GM18498 (cell line): ENCODE results near the gene DCT.

ENCODE experiments used
- ATAC-seq: cut with Tn5 transposase; IDR thresholded peaks from one replicate; pipeline ENCODE4 v1.9.1; 2021; ENCODE audit warnings: mild to moderate bottlenecking, moderate library complexity; ENCODE audit not compliant: unreplicated experiment

DCT gene

DNA sequence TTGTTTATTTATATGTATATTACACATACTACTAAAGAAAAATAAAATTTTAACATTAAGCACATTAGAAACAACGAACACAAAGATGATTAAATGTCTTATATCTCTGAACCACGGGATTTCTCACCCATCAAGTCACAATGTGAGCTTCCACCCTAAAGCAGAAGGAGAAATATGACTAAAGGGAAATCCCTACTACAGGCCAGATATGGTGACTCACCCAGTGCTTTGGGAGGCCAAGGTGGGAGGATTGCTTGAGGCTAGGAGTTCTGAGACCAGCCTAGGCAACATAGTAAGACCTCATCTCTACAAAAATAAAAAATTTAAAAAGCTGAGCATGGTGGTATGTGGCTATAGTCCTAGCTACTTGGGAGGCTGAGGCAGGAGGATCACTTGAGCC lies 24.6 kb downstream of the DCT start:
- ATAC-seq = no peak

DNA sequence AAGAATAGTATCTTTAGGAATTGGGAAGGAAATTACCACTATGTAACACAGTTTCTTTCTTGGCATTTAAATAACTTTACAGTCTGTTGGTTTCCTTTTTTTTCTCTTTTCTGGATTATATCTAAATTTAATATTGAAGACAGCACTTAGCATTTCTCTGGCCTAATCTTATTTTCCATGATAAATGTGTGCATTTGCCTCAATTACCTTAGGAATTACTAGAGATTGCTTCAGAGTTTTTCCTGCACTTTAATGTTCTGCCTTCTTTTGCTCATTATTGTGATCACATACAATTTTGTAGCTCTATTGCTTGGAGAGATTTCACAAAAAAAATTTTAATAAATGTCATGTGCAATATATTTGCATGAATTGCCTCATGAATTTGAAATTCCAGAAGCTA lies 25.1 kb downstream of the DCT start:
- ATAC-seq = no peak

DNA sequence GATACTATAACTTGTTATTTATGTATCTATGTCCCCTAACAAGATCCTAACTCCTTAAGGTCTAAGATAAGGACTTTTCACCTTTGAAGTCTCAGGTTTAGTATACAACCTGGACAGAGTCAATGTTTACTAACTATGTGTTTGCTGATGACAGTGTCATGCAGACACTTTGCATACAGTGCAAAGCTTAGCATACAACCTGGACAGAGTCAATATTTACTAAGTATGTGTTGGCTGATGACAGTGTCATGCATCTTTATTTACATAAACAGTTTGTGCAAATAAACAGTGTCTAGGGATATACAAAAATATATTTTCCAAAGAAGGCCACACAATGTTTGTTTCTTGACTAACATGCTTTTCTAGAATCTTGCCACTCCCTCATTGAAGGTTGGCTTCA lies 34.7 kb downstream of the DCT start:
- no peak for ATAC-seq

DNA sequence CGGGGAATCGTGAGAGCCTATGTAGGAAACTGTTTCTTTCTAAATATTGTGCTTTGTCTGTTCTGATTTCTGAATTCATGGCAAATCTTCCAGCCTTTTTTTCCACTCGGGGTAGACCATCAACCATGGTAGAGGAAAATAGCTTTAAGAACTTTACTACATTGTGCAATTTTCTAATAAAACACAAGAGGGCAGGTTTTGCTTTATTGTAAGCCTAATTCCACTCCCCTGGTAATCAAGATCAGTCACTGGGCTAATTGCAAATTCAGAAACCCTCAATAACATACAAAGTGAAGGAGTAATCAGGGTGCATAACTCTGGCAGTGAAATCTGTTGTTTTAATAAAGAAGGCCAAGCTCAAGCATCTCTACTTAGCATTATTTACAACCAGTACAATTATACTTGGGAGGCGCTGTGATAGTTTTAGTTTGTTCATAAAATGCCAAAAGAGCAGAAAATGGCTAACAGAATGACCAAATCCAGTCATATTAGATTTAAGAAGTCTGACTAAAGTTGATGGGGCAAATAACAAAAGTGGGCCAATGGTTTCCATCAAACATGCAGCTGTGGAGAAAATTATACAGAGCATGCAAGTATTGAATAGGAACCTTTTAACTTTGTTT lies 43.8 kb downstream of the DCT start:
- ATAC-seq = peak; percentile 67

DNA sequence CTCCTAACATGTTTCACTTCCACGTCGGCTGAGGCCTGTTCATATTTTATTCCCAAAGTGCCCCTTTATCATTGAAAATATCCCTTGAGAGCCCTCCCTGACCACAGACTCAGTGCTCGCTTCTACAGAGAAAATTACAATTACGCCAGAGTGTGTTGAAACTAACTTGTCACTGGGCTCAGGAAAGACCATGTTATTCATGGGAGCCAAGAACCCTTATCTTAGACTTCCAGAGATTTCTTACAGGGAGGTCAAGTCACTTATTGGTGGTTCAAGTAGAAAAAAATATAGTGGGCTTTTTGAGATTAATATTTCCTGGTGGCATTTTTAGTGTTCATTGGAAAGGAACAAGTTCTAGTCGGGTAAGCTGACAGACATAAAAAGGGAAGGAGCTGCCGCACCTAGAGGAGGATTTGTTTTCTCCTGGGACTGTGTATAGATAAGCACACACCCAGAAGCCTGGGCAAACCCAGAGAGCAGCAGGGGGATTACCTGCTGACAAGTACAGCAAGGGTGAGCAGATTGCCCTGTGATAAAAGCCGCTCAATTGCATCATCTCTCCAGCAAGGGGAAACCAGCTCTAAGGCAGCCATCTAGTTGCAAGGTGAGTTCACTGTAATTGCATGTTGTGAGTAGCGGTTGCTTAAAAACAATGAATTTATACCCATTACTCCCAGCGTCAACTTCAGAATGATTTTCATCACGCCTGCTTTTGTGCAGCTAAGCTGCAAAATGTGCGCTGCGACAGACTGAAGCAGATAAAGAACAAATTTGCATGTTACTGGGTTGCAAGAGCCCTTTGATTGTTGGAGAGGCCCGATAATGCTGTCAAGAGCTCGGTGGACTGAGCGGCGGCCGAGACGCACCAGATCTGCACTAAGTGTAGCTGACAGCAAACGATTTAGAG lies 46.2 kb downstream of the DCT start:
- ATAC-seq = peak; percentile 43

DNA sequence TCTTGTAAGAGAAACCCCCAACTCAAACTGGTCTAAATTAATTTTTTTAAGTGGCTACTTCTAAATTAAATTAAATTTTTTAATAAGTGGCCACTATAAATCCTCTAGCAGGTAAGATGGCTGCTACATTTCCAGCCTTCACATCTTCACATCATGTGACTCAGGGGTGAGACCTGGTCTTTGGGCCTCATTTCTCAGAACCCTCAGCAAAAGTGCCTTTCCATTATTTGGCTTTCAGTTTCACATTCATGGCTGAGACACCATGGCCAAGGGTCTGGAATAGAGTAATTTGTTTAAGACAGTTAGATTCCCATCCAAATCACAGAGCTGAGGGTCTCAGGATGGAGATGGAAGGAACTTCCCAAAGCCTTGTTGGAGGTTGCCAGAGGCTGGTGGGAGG lies 47.5 kb downstream of the DCT start:
- no peak for ATAC-seq

DNA sequence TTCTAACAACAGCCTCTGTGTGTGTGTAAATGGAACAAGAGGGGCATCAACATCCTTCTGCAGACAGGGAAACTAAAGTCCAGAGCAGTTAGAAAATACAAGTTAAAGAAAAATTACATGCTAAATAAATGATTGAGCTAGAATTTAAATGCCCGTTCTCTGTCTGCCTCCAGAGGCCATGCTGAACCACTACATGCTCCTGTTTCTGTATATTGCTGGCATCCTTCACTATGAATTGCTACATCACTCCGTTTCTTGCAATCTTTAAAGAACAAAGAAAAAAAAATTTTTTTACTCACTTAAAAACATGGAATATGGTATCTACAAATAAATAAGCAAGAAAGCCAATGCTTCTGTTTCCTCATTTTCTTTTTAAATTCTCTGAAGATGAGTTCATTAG lies 47.9 kb downstream of the DCT start:
- no peak for ATAC-seq

DNA sequence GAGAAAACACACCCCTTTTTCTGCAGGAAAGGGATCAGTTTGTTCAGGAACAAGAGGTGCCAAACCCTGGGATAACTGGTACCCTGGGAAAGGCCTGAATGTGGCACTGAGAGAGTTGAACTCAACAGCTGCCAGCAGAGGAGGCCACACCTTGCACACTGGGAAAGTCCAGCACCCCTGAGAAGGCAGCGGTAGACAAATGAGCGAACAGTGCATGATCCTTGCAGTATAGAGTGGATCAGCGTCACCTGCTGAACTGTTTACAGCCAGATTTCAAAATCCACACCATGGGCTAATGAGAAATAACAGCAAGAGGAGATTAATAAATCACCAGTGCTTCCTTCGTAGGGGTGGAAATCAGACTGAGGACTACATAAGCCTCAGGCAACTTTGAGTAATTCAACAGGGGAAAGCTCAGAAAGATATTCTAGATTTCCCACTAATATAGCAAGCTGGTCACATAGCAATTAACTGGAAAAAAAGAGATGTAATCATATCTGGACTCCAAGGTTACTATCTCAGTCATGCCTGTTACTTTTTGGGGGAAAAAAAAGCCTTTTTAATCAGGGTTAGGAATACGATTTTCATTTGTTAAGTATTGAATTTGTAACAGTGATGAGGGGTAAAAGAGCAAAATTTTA lies 52.0 kb downstream of the DCT start:
- no peak for ATAC-seq

DNA sequence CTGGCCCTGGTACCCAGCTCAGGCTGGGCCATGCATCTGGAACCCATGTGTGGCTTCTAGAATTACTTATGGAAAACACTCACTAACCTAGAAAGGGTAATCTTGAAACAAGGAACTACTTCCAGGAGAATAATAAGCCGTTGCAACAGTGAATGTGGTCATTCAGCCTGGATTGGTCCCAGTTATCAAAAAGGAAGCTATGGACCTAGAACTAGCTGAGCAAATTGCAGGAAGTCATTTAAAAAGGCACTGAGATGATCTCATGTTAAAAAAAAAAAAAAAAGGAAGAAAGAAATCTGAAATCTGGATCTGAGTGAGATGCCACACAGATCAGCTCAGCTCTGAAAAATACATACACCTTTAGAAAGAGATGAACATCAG lies 59.6 kb downstream of the DCT start:
- no peak for ATAC-seq

DNA sequence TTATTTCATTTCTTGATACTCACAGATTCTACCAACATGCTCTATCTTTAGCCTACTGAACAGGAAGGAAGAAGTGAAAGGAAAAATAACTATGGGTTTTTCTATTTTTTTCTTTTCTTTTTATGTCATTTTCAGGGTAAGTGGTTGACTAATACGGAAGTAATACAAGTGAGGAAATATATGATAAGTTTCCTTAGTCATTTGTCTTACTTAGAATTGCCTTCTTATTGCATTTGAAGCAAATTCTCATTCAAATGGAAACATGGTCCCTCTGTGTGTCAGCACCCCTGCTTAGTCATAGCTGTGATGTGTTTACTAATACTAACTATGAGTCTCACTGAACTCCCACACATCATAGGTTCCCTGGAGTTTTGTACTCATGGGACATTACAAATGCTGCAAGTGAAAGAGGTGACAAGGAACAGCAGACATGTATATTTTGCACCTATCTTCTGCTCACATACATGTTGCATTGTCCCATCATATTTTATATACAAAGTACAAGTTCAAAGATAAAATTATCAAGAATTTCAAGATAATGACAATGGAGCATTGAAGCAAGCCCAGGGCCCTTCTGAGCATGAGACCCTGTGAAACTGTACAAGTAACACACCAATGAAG lies 60.1 kb downstream of the DCT start:
- ATAC-seq = peak; percentile 67

DNA sequence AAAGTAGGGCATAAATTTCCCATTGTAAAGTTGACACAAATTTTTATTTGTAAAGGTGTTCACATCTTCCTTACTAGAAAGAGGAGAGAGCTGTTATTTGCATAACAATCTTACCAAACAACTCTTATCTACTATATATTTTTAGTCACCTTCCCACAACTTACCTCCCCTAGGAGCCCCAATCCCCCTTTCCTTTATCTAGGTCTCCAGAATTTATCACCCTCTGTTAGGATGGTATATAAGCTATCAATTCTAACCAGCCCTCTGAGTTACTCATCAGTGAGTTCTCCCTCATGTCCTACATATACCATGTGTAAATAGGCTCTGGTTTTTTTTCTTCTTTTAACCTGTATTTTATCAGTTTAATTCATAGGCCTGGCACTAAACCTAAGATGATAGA lies 62.2 kb downstream of the DCT start:
- ATAC-seq = no peak

DNA sequence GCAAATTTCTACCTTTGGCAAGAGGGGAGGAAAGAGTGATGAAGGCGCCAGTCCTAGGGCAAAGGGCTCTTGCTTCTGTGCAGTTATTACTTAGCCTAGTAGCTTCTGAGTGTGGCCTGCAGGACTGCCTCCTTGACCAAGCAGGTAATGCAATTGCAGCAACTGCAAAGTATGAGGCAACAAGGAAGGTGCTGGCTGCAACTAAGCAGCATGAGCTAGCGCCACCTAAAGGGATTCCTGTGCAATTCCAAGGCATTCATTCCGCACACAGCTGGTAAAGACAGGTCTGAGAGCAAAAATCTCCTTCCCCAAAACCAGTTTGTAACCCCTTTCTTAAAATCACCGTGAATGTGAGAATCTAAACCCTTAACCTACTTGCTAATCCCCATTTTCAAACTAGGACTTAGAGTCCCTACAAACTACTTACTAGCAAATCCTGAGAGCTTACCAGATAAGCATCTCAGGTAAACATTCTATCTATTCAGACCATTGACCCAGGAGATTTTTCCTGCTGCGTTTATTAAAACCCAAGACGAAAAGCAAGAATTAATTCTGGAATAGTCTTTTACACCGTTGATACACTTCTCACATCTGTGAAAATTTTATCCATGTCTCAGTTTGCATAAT lies 62.9 kb downstream of the DCT start:
- ATAC-seq = no peak

DNA sequence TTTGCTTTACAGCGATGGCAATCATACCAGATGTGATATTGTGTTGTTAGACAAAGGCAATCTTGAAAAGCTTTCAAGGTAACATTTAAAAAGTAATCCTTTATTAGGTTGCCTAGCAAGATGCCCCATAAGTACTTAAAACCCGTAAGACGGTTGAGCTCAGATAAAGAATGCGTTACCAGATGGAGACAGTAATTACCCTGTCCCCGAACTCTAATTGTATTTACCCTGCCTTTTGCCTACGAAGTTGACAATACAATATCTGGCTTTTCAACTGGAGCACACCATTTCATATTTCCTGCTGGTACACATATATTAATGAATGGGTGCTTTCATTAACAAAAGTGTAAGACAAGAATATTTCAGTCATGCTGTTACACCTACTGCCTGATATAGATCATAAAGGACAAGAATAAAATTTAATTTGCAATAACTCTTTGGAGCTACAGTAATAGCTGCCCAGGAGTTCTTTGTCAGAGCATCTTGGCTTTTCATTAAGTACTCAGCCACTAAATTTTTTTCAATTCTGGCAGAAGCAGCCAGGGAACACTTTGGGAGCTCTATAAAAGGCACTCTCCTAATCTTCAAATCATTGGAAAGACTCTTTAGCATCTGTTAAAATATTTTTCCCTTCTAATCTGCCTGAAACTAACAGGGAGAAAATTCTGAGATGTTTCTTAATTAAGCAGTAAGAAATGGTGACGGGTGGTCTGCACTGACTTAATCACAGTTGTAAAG lies 63.8 kb downstream of the DCT start:
- no peak for ATAC-seq

DNA sequence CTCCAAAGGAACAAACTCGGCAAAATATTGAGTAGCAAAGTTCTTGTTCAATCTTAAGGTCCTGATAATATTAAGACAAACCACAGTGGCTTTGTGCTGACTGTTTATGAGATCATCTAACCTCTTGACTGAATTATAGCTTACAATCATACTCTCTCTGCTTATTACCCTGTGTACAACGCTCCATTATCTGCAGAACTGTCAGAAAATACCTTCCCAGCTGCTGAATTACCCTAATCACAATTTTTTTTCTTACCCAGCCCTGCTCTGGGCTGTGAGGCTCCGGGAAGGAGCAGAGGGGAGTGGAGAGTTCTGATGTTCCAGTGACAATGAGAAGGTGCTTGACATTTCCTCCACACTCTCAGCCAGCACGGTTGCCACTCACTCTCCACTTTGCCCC lies 64.8 kb downstream of the DCT start:
- no peak for ATAC-seq

DNA sequence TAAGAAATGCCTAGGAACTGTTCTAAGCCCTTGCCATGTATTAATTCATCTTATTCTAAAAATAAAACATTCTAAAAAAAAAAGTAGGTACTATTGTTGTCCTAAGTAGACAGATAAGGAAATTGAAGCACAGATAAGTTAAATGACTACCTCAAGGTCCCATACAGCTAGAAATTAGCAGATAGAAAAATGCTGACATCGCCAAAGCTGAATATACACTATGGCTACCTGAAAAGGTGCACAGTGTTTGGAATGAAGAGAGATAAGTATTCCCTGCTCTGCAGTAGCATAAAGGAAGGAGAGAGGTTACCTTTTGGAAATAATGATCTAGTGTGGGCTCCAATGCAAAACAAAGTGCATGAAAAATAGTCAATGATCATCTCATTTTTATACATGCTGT lies 65.3 kb downstream of the DCT start:
- no peak for ATAC-seq

DNA sequence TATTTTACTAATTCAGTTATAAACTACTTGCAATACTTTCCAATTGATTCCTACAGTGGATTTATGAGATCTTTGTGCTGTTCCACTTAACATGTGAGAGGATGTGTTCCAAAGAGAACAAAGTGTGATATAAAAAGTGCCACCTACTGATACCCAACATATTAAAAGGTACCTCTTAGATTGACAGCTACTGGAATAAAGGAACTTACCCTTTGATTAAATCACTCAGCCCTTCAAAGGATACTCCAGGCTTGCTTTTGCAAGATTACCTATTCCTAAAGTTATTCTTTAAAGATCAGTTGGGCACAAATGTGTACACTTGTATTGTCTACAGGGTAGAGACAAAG lies 65.9 kb downstream of the DCT start:
- ATAC-seq = no peak

DNA sequence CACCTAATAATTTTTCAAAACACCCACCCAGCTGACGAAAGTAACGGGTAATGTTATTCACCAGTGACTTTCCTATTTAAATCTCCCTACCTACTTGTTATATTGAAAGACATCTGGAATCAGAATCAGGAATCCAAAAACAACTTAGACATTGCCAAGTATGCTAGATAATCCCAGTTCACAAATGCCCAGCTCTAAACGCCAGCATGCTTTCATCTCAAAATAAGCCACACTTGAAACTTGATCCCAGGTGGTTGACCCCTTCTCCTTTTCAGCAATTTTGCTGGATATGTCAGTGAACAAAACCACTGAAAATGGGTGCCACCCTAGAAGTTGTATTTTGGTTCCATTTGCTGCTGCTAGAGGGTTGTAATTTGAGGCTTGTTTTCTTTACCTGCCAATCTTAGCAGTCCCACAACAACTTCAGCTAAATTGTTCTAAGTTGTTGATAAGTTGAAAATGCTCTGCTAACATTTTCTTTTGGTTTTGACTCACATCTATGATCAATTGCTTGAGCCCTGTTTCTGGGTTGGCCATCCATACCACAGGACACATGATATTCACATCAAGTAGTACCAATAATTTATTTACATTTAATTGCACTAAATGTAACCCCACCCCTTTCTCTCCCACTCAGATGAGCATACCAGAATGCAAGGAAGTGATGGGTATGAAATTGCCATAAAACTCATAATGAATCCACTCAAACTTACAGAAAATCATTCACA lies 66.4 kb downstream of the DCT start:
- no peak for ATAC-seq

DNA sequence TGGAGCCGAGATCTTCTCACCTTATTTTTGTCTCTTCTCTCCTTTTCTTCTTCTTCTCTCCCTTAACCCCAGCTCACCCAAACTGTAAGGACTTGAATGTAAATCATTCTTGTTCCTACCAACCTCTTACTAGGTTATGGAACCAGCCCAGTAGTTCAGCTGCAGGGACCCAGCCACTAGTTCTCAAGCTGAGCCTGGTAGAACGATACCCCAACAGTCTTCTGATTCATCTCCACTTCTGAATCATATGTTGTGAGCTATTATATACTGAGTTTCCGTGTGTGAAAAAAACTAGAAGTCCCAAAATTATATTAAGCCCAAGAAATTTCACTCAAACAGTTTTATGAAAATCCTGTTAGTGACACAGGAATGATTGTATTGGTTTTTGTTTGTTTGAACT lies 67.7 kb downstream of the DCT start:
- no peak for ATAC-seq

DNA sequence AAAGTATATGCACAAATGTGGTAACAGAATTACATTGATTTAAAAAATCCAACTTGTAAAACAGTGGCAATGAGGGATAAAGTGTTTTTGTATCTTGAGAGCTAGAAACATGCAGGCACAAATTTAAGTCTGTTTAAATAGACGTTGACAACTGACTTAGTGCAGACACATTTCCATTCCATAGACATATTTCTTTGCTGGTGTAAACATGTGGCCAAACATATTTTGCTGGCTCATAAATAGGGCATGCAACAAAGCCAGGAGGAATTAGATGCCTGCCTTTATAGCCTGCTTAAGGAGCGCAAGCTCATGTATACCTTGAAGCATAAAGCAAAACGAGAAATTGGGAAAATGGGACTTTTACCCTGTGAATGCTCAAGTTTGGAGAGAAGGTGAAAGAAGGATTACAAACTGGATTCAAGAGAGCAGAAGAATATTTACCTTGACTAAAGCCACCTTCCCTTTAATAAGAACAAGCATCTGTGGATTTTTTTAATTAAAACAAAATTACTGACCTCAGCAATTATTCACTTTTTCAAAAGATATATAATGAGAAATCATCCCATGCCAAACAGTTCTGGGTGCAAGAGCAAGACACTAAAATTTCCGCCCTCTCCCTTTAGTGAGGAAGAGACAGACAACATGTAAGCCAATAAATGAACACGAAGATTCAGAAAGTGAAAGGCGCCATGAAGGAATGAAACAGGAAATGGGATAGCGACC lies 71.0 kb downstream of the DCT start:
- ATAC-seq = no peak
